Measurements from ENCODE around the gene PDE3A.

PDE3A gene

GRCh38 chr12:20701106-20701505, 332.8 kb downstream of the PDE3A start:
- DNase-seq (ENCODE audit: low read depth in 2 of 2) = no peak

- DNase-seq (ENCODE audit: low read depth in 2 of 2) = no peak
Measured at GRCh38 chr12:20704860-20705259, 336.5 kb downstream of the PDE3A start.

- no peak for DNase-seq (ENCODE audit: low read depth in 2 of 2)
Measured at GRCh38 chr12:20711846-20712245, 343.5 kb downstream of the PDE3A start.

- DNase-seq (ENCODE audit: low read depth in 2 of 2) = no peak
Measured at GRCh38 chr12:20716037-20716436, 347.7 kb downstream of the PDE3A start.

- no peak for DNase-seq (ENCODE audit: low read depth in 2 of 2)
Measured at GRCh38 chr12:20716985-20717384, 348.6 kb downstream of the PDE3A start.

GRCh38 chr12:20718294-20718693, 350.0 kb downstream of the PDE3A start:
- DNase-seq (ENCODE audit: low read depth in 2 of 2) = no peak

- no peak for DNase-seq (ENCODE audit: low read depth in 2 of 2)
Measured at GRCh38 chr12:20722142-20722541, 353.8 kb downstream of the PDE3A start.

- DNase-seq (ENCODE audit: low read depth in 2 of 2) = no peak
Measured at GRCh38 chr12:20731274-20731673, 362.9 kb downstream of the PDE3A start.

Measured in fibroblast of skin of left biceps (primary cell).